K562 (cell line): Measurements from ENCODE around the gene ABCC5. TPM values are rescaled to one million over a fixed set of nuclear protein-coding genes. Genes with fewer than 3 reads are reported as not detected.
A peak's percentile ranks its signal among the peaks of the same experiment; 100 is the strongest.

Experiments used
- ARID1B ChIP-seq: fragments of 450-650 bp; IDR thresholded peaks from 2 replicates; pipeline ENCODE4 v1.6.1; 2016; ENCODE audit warnings: antibody characterized with exemption, mild to moderate bottlenecking, inconsistent platforms
- BCL6 ChIP-seq: fragments of 250-450 bp; sonication (Bioruptor Pico); IDR thresholded peaks from 2 replicates; pipeline ENCODE4 v1.4.0; 2020
- CBX3 ChIP-seq, 2 experiments: IDR thresholded peaks; 1 replicate in 1 of 2; 2 replicates in 1 of 2; pipeline ENCODE4 v1.6.1; 2012; ENCODE audit warnings: inconsistent platforms in 2 of 2, low read length in 2 of 2, borderline replicate concordance in 1 of 2, control low read depth in 1 of 2
- CHD4 ChIP-seq: fragments of 200-600 bp; sonication (generic); IDR thresholded peaks from 3 replicates; pipeline ENCODE4 v1.6.1; 2012; ENCODE audit warnings: low read depth, mild to moderate bottlenecking, mixed read lengths, low read length, inconsistent platforms; ENCODE audit not compliant: insufficient read depth, insufficient replicate concordance, poor library complexity, severe bottlenecking
- CREB5 ChIP-seq: fragments of 250-450 bp; sonication (Bioruptor Pico); IDR thresholded peaks from 2 replicates; pipeline ENCODE4 v1.5.0; 2020; ENCODE audit warnings: mild to moderate bottlenecking
- EHMT2 ChIP-seq: fragments of 450-650 bp; IDR thresholded peaks from 2 replicates; pipeline ENCODE4 v1.6.1; 2018; ENCODE audit warnings: antibody characterized with exemption
- GATAD2B ChIP-seq: fragments of 450-650 bp; IDR thresholded peaks from 2 replicates; pipeline ENCODE4 v1.6.1; 2017; ENCODE audit warnings: mild to moderate bottlenecking, borderline replicate concordance
- MBD2 ChIP-seq: sonication (generic); IDR thresholded peaks from 2 replicates; pipeline ENCODE4 v1.6.1; 2016; ENCODE audit warnings: low read depth, borderline replicate concordance
- NCOA6 ChIP-seq: fragments of 450-650 bp; IDR thresholded peaks from 2 replicates; pipeline ENCODE4 v1.6.1; 2017; ENCODE audit warnings: mild to moderate bottlenecking
- NFIC ChIP-seq: fragments of 450-650 bp; IDR thresholded peaks from 2 replicates; pipeline ENCODE4 v1.6.1; 2017; ENCODE audit warnings: mild to moderate bottlenecking, inconsistent platforms
- PML ChIP-seq: IDR thresholded peaks from 2 replicates; pipeline ENCODE4 v1.6.1; 2012; ENCODE audit warnings: low read length, inconsistent platforms
- PTRF ChIP-seq: fragments of 450-650 bp; IDR thresholded peaks from 2 replicates; pipeline ENCODE4 v1.6.1; 2016; ENCODE audit warnings: mild to moderate bottlenecking, missing genetic modification characterization, missing compliant biosample characterization
- RBBP5 ChIP-seq: fragments of 200-600 bp; sonication (generic); IDR thresholded peaks from 2 replicates; pipeline ENCODE4 v1.6.1; 2012; ENCODE audit warnings: borderline replicate concordance, mild to moderate bottlenecking, low read length, control low read depth, inconsistent platforms; ENCODE audit not compliant: insufficient read depth, poor library complexity, severe bottlenecking
- SMAD4 ChIP-seq: fragments of 250-450 bp; sonication (Bioruptor Pico); conservative IDR thresholded peaks from 2 replicates; pipeline ENCODE4 v1.8.0; 2021; ENCODE audit warnings: inconsistent platforms, mild to moderate bottlenecking, moderate library complexity
- SUPT5H ChIP-seq: fragments of 450-650 bp; IDR thresholded peaks from 2 replicates; pipeline ENCODE4 v1.6.1; 2016
- U2AF1 ChIP-seq: fragments of 200-400 bp; formaldehyde crosslinking; optimal IDR thresholded peaks from 2 replicates; pipeline ENCODE3; 2017; ENCODE audit warnings: mild to moderate bottlenecking, low read depth, low read length, moderate library complexity
- ZFP1 ChIP-seq: fragments of 450-650 bp; formaldehyde crosslinking; IDR thresholded peaks from 2 replicates; pipeline ENCODE4 v1.4.0; 2020; ENCODE audit warnings: mild to moderate bottlenecking, mixed read lengths
- ZFP36 ChIP-seq: fragments of 150-350 bp; IDR thresholded peaks from 2 replicates; pipeline ENCODE4 v1.6.1; 2018; ENCODE audit warnings: low read length, low read depth; ENCODE audit not compliant: partially characterized antibody
- ZNF232 ChIP-seq: sonication (generic); formaldehyde crosslinking; IDR thresholded peaks from 2 replicates; pipeline ENCODE4 v1.8.0; 2022; ENCODE audit warnings: mild to moderate bottlenecking, missing genetic modification reagents
- ZNF354B ChIP-seq: fragments of 250-450 bp; sonication (Bioruptor Pico); IDR thresholded peaks from 2 replicates; pipeline ENCODE4 v1.4.0; 2020
- ZNF764 ChIP-seq: fragments of 250-450 bp; sonication (Bioruptor Pico); IDR thresholded peaks from 2 replicates; pipeline ENCODE4 v1.4.0; 2020; ENCODE audit warnings: low read depth, mild to moderate bottlenecking, moderate library complexity
- ZNF778 ChIP-seq: fragments of 450-650 bp; formaldehyde crosslinking; IDR thresholded peaks from 2 replicates; pipeline ENCODE4 v1.4.0; 2020; ENCODE audit warnings: mild to moderate bottlenecking, moderate library complexity
- polyA plus RNA-seq, 8 experiments: library from polyadenylated mRNA; depleted of rRNA in 4 of 8; stranded (reverse) in 5 of 8; unstranded in 3 of 8; fragments of >200 nt; fragmentation: Nextera tagmentation in 2 of 8; fragmentation: Illumina TruSeq in 1 of 8; extraction: Ambion mirVana in 2 of 8; extraction: Trizol in 1 of 8; gene quantifications; 2 replicates each; pipeline versions ENCODE4 v1.2.1 to v1.2.3, GENCODE V29; 2011 to 2014; ENCODE audit warnings: inconsistent platforms in 1 of 8, missing spikeins in 1 of 8
- total RNA-seq, 7 experiments: library from RNA; depleted of rRNA in 6 of 7; stranded (reverse); fragments of >200 nt in 6 of 7; fragmentation: Illumina TruSeq in 2 of 7; extraction: Trizol in 2 of 7; gene quantifications; 2 replicates each; pipeline versions ENCODE4 v1.2.1 to v1.2.3, GENCODE V29; 2011 to 2021; ENCODE audit warnings: low replicate concordance in 1 of 7
- TF ChIP-seq, protein P1 (sequence below): fragments of 450-650 bp; IDR thresholded peaks from 2 replicates; pipeline ENCODE4 v1.7.1; 2018; ENCODE audit warnings: mild to moderate bottlenecking, low read depth; ENCODE audit not compliant: partially characterized antibody
- TF ChIP-seq, protein P2 (sequence below): fragments of 450-650 bp; conservative IDR thresholded peaks from 2 replicates; pipeline ENCODE4 v1.6.1; 2016; ENCODE audit warnings: missing genetic modification characterization, low read depth, mild to moderate bottlenecking, control low read depth, missing compliant biosample characterization

Gene ABCC5
- total and polyA plus RNA-seq, 9 of the 15 experiments (the other 6 are each of a cell fraction or from before 2014, with no cell fraction given) = 22.0 to 53.0 (median 41.9) TPM

GRCh38 chr3:183988216-183988790 is 29.4 kb downstream of the ABCC5 start (continued):
- TF ChIP-seq ZNF232 (no peak), BCL6 (CRISPR knock-in tag) (no peak), PML (peak; percentile 34; the same call in 1 of the 2 replicates), ZNF778 (CRISPR knock-in tag) (no peak), EHMT2 (peak; percentile 92), CHD4 (no peak), ZFP1 (CRISPR knock-in tag) (no peak), ZNF354B (CRISPR knock-in tag) (no peak), RBBP5 (no peak), GATAD2B (no peak), ARID1B (peak; percentile 89), ZNF764 (no peak), SUPT5H (no peak), U2AF1 (no peak), CBX3 (IDR thresholded peaks at IDR 0.05; ENCODE audit: borderline replicate concordance in 1 of 2, low read length in 2 of 2) (peak in 1 of 2 experiments; percentile 81; a peak in 1 of 3 replicates), PTRF (tag) (no peak), SMAD4 (CRISPR knock-in tag) (peak; percentile 87), NFIC (no peak), CREB5 (no peak), ZFP36 (no peak), NCOA6 (no peak), MBD2 (no peak)
- TF ChIP-seq, protein P1, sequence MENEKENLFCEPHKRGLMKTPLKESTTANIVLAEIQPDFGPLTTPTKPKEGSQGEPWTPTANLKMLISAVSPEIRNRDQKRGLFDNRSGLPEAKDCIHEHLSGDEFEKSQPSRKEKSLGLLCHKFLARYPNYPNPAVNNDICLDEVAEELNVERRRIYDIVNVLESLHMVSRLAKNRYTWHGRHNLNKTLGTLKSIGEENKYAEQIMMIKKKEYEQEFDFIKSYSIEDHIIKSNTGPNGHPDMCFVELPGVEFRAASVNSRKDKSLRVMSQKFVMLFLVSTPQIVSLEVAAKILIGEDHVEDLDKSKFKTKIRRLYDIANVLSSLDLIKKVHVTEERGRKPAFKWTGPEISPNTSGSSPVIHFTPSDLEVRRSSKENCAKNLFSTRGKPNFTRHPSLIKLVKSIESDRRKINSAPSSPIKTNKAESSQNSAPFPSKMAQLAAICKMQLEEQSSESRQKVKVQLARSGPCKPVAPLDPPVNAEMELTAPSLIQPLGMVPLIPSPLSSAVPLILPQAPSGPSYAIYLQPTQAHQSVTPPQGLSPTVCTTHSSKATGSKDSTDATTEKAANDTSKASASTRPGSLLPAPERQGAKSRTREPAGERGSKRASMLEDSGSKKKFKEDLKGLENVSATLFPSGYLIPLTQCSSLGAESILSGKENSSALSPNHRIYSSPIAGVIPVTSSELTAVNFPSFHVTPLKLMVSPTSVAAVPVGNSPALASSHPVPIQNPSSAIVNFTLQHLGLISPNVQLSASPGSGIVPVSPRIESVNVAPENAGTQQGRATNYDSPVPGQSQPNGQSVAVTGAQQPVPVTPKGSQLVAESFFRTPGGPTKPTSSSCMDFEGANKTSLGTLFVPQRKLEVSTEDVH = peak; percentile 54
- TF ChIP-seq, protein P2, sequence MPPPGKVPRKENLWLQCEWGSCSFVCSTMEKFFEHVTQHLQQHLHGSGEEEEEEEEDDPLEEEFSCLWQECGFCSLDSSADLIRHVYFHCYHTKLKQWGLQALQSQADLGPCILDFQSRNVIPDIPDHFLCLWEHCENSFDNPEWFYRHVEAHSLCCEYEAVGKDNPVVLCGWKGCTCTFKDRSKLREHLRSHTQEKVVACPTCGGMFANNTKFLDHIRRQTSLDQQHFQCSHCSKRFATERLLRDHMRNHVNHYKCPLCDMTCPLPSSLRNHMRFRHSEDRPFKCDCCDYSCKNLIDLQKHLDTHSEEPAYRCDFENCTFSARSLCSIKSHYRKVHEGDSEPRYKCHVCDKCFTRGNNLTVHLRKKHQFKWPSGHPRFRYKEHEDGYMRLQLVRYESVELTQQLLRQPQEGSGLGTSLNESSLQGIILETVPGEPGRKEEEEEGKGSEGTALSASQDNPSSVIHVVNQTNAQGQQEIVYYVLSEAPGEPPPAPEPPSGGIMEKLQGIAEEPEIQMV (tag) = no peak
